Smooth muscle cell (in vitro differentiated cells): ENCODE results near the gene UNC5CL. TPM values are rescaled to one million over a fixed set of nuclear protein-coding genes. Genes with fewer than 3 reads are reported as not detected.

ENCODE experiments used
- DNase-seq: peaks from one replicate; lab custom pipeline; 2025; ENCODE audit not compliant: unreplicated experiment; lab: John Stamatoyannopoulos, UW
- H2AFZ ChIP-seq: fragments of 200-600 bp; sonication (generic); 2 replicates; pipeline ENCODE4 v1.6.0; 2016; ENCODE audit warnings: antibody characterized with exemption, low read depth, mild to moderate bottlenecking
- H3F3A ChIP-seq: fragments of 200-600 bp; sonication (generic); 2 replicates; pipeline ENCODE4 v1.6.0; 2017; ENCODE audit warnings: antibody characterized with exemption, low read depth
- H3K27ac ChIP-seq: fragments of 200-600 bp; sonication (generic); 2 replicates; pipeline ENCODE4 v1.5.1; 2016; ENCODE audit warnings: low read depth, mild to moderate bottlenecking
- H3K27me3 ChIP-seq: fragments of 200-600 bp; sonication (generic); 2 replicates; pipeline ENCODE4 v1.6.1; 2016; ENCODE audit warnings: low read depth, mild to moderate bottlenecking
- H3K36me3 ChIP-seq: fragments of 200-600 bp; sonication (generic); 2 replicates; pipeline ENCODE4 v1.5.1; 2016; ENCODE audit warnings: low read depth
- H3K4me1 ChIP-seq: fragments of 200-600 bp; sonication (generic); 2 replicates; pipeline ENCODE4 v1.5.1; 2016; ENCODE audit warnings: low read depth
- H3K4me2 ChIP-seq: fragments of 200-600 bp; sonication (generic); 2 replicates; pipeline ENCODE4 v1.6.0; 2016; ENCODE audit warnings: mild to moderate bottlenecking
- H3K4me3 ChIP-seq: fragments of 200-600 bp; sonication (generic); 2 replicates; pipeline ENCODE4 v1.5.1; 2016; ENCODE audit warnings: mild to moderate bottlenecking
- H3K79me2 ChIP-seq: fragments of 200-600 bp; sonication (generic); 2 replicates; pipeline ENCODE4 v1.6.0; 2016; ENCODE audit warnings: low read depth, mild to moderate bottlenecking
- H3K9ac ChIP-seq: fragments of 200-600 bp; sonication (generic); 2 replicates; pipeline ENCODE4 v1.6.0; 2016; ENCODE audit warnings: low read depth
- H3K9me3 ChIP-seq: fragments of 200-600 bp; sonication (generic); replicated peaks from 2 replicates; pipeline ENCODE4 v1.5.1; 2016; ENCODE audit warnings: low read depth
- H4K20me1 ChIP-seq: fragments of 200-600 bp; sonication (generic); 2 replicates; pipeline ENCODE4 v1.6.0; 2016; ENCODE audit warnings: low read depth
- CTCF ChIP-seq: fragments of 200-600 bp; sonication (generic); IDR thresholded peaks from 2 replicates; pipeline ENCODE4 v1.5.1; 2017; ENCODE audit warnings: borderline replicate concordance, mild to moderate bottlenecking, antibody characterized with exemption; ENCODE audit not compliant: insufficient read depth, poor library complexity, severe bottlenecking
- WGBS: methylation state at CpG from one replicate; pipeline ENCODE4 v1.1.7; 2016; ENCODE audit warnings: low lambda C conversion rate; 5-methylcytosine and 5-hydroxymethylcytosine counted together
- polyA plus RNA-seq: library from polyadenylated mRNA; unstranded; fragments of >200 nt; fragmentation: Nextera tagmentation; extraction: Ambion mirVana; gene quantifications from 2 replicates; pipeline ENCODE4 v1.2.1, GENCODE V29; 2016
- total RNA-seq: library from RNA; depleted of rRNA; stranded (reverse); fragments of >200 nt; gene quantifications from 2 replicates; pipeline ENCODE4 v1.2.3, GENCODE V29; 2014

UNC5CL gene
- total and polyA plus RNA-seq, 2 experiments from 2014 or later = 1.1 to 3.4 TPM

DNA sequence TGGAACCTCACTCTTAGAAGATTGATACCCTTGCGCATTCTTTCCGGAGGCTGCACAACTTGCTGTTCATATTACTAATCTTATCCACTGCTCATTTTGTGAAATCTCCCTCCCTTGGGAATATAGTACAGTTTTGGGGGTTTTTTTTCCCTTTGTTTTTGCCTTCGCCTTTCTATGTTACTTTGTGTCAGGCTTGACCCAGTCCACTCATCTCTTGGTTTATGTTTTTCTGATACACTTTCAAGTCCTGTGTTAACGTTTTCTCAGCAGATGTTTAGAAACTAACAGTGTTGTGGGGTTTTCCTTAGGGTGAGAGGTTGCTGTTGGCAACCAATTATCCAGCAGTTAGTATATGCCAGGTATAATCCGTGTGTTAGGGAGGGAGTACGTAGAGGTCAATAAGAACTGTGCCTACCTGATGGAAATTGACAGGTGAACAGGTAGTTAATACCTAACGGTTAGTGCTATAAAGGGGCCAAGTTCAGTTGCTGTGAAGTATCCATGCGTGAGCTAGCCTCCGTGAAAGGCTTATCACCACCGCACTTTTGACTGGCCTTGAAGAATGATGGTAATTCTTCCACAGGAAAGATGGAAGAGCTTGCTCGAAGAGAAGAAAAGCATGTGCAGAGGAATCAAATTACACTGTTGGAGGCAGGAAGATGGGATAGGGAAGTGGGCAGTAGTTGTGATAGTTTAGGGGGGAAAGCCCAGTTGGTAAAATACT is 35.1 kb upstream of the UNC5CL start:
- Histone ChIP-seq H2AFZ (peak overlapping the region; percentile 12), H3F3A (peaks cover 3% of the 10 kb centered on the region), H3K36me3 (no peaks in the 10 kb centered on the region), H3K27ac (peak overlapping the region; percentile 94), H3K27me3 (no peaks in the 10 kb centered on the region), H3K4me1 (peaks cover 35% of the 10 kb centered on the region), H3K79me2 (peaks cover 58% of the 10 kb centered on the region), H3K4me3 (peak overlapping the region; percentile 83), H4K20me1 (peaks cover 55% of the 10 kb centered on the region), H3K9ac (peak overlapping the region; percentile 95), H3K4me2 (peak overlapping the region; percentile 93), H3K9me3 (no peaks in the 10 kb centered on the region)
- DNase-seq = no peak
- WGBS = 4% methylated on average over 11 of the region's 11 CpGs
- TF ChIP-seq CTCF = no peak

GRCh38 chr6:41073203-41073967 is 34.4 kb upstream of the UNC5CL start:
- peaks cover 3% of the 10 kb centered on the region for H3F3A ChIP-seq
- H3K4me1 ChIP-seq = peaks cover 35% of the 10 kb centered on the region
- H3K9ac ChIP-seq = peak overlapping the region; percentile 95
- no peaks in the 10 kb centered on the region for H3K9me3 ChIP-seq
- peak; percentile 63 for DNase-seq
- H4K20me1 ChIP-seq = peaks cover 48% of the 10 kb centered on the region
- peak overlapping the region; percentile 83 for H3K4me3 ChIP-seq
- peak overlapping the region; percentile 94 for H3K27ac ChIP-seq
- 3% methylated on average over 23 of the region's 74 CpGs for WGBS
- peak overlapping the region; percentile 93 for H3K4me2 ChIP-seq
- no peaks in the 10 kb centered on the region for H3K27me3 ChIP-seq
- peak; percentile 31 for TF ChIP-seq CTCF
- H2AFZ ChIP-seq = peak overlapping the region; percentile 12
- H3K79me2 ChIP-seq = peaks cover 50% of the 10 kb centered on the region
- H3K36me3 ChIP-seq = no peaks in the 10 kb centered on the region

DNA sequence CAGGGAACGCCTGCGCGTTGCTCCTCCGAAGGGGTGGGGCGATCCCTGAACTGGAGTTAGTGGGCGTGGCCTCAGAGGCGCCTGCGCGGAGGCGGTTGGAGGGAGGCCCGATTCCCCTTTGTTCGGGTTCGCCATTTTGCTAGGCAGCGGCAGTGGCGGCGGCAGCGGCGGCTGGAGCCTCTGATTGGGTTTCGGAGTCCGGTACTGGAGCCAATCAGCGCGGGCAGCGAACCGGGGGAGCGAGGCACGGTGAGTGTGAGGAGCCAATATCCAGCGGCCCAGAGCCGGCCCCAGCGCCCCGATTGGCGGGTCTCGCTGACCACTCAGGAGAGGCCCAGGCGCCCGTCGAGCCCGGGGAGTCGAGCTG is 33.8 kb upstream of the UNC5CL start, which contains the start of gene NFYA:
Gene NFYA, plus strand, starts transcription at position 139 of the 367 bp plus-strand sequence. CDS start 6,116 bp downstream, outside the sequence.
- peak; percentile 100 for DNase-seq
- Histone ChIP-seq H3K36me3 (no peaks in the 10 kb centered on the region), H3K27me3 (no peaks in the 10 kb centered on the region), H3K4me3 (peak within 1 kb of the TSS; percentile 83), H3K27ac (peak within 1 kb of the TSS; percentile 94), H3K4me2 (peak within 1 kb of the TSS; percentile 96), H3K9ac (peak within 1 kb of the TSS; percentile 95), H3K79me2 (peaks cover 44% of the 10 kb centered on the region), H2AFZ (peak within 1 kb of the TSS; percentile 93), H4K20me1 (peaks cover 42% of the 10 kb centered on the region), H3K9me3 (no peaks in the 10 kb centered on the region), H3K4me1 (peaks cover 35% of the 10 kb centered on the region), H3F3A (peaks cover 3% of the 10 kb centered on the region)
- TF ChIP-seq CTCF = no peak
- under 1% methylated on average over 31 of the region's 37 CpGs for WGBS
